ENCODE results near the gene PAX8.

DNA sequence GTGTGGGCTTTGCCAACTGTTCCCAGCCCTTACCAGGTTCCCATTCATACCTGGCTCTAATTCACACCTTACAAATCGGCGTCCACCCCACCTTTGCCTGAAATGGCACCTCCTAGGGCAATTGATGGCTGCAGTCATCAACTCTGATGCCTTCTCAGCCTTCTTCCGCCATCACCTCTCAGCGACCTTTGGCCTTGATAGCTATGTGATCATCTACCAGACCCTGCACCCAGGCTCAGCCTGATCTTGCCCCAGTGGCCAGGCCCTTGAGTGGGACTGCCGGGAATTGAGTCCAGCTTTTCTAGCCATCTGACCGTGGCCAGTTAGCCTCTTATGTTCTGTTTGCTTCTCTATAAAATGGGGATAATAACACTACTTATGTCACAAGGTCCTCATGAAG lies 72.5 kb downstream of the PAX8 start:
- TF ChIP-seq, protein P1, sequence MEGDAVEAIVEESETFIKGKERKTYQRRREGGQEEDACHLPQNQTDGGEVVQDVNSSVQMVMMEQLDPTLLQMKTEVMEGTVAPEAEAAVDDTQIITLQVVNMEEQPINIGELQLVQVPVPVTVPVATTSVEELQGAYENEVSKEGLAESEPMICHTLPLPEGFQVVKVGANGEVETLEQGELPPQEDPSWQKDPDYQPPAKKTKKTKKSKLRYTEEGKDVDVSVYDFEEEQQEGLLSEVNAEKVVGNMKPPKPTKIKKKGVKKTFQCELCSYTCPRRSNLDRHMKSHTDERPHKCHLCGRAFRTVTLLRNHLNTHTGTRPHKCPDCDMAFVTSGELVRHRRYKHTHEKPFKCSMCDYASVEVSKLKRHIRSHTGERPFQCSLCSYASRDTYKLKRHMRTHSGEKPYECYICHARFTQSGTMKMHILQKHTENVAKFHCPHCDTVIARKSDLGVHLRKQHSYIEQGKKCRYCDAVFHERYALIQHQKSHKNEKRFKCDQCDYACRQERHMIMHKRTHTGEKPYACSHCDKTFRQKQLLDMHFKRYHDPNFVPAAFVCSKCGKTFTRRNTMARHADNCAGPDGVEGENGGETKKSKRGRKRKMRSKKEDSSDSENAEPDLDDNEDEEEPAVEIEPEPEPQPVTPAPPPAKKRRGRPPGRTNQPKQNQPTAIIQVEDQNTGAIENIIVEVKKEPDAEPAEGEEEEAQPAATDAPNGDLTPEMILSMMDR (IDR thresholded peaks at IDR 0.05; ENCODE audit: poor library complexity), result no peak
- TF ChIP-seq EZH2phosphoT487 (IDR thresholded peaks at IDR 0.05; ENCODE audit: low read depth, severe bottlenecking, unreplicated experiment) (no peak), EZH2 (IDR thresholded peaks at IDR 0.05; ENCODE audit: borderline replicate concordance) (no peak)

Measured in hepatocyte (in vitro differentiated cells).